ENCODE measurements around the gene ZNF709.
A peak's percentile ranks its signal among the peaks of the same experiment; 100 is the strongest.

GRCh38 chr19:12440541-12441316, 43.9 kb downstream of the ZNF709 start, which contains the start of gene ZNF443:
- TF ChIP-seq CTCF (IDR thresholded peaks at IDR 0.05; ENCODE audit: low read depth, low read length) (peak; percentile 12; the same call in 1 of the 2 replicates), EZH2phosphoT487 (IDR thresholded peaks at IDR 0.05; ENCODE audit: low read depth) (no peak)
